Endothelial cell of umbilical vein (primary cell): ENCODE results near the gene HIVEP1. TPM values are rescaled to one million over a fixed set of nuclear protein-coding genes. Genes with fewer than 3 reads are reported as not detected.

ENCODE experiments used
- BruUV-seq: library from RNA; stranded (reverse); fragments of 400-500 nt; replicated peaks from 2 replicates; lab custom pipeline; 2021; lab: Mats Ljungman, UMichigan
- CTCF ChIA-PET: fragments of 300-600, 350-600 bp; sonication (Branson Sonifier 250); formaldehyde crosslinking; loops from one replicate; lab custom pipeline; 2021; ENCODE audit warnings: antibody characterized with exemption, inconsistent platforms; lab: Charles Lee
- POLR2A ChIA-PET: fragments of 300-600, 350-600 bp; sonication (Branson Sonifier 250); formaldehyde crosslinking; loops from one replicate; lab custom pipeline; 2021; ENCODE audit warnings: antibody characterized with exemption, inconsistent platforms; lab: Charles Lee
- DNase-seq: peaks from one replicate; pipeline ENCODE4 v3.0.0-alpha.2; 2011; ENCODE audit warnings: low read depth, low spot score
- FAIRE-seq: peaks from 2 replicates; lab custom pipeline; 2011; peaks lifted over from hg19 to GRCh38; lab: Jason Lieb, UNC
- H2AFZ ChIP-seq: 2 replicates; pipeline ENCODE4 v1.6.0; 2012; ENCODE audit warnings: low read depth, low read length, control low read depth, inconsistent platforms
- H3K27ac ChIP-seq: 2 replicates; pipeline ENCODE4 v1.5.1; 2011; ENCODE audit warnings: low read depth, mild to moderate bottlenecking, control low read depth, low read length, moderate library complexity; ENCODE audit not compliant: insufficient read depth
- H3K27me3 ChIP-seq, 2 experiments: 2 replicates each; pipeline versions ENCODE4 v1.6.0 to v1.6.1; 2011; ENCODE audit warnings: low read length in 2 of 2, mixed read lengths in 1 of 2; ENCODE audit not compliant: control insufficient read depth in 2 of 2, insufficient read depth in 2 of 2
- H3K36me3 ChIP-seq, 2 experiments: 2 replicates in 1 of 2; 3 replicates in 1 of 2; pipeline ENCODE4 v1.5.1; 2011; ENCODE audit warnings: low read length in 2 of 2, mild to moderate bottlenecking in 1 of 2, moderate library complexity in 1 of 2; ENCODE audit not compliant: control insufficient read depth in 2 of 2, insufficient read depth in 2 of 2; ENCODE audit errors: extremely low read depth in 1 of 2
- H3K4me1 ChIP-seq: 3 replicates; pipeline ENCODE4 v1.5.1; 2011; ENCODE audit warnings: mild to moderate bottlenecking, low read length; ENCODE audit not compliant: control insufficient read depth, insufficient read depth; ENCODE audit errors: extremely low read depth
- H3K4me2 ChIP-seq: 2 replicates; pipeline ENCODE4 v1.6.1; 2011; ENCODE audit warnings: low read length, control low read depth, mixed read lengths; ENCODE audit not compliant: insufficient read depth
- H3K4me3 ChIP-seq, 3 experiments: fragments of 200-600 bp in 1 of 3; sonication (generic), shearing (Covaris generic) in 1 of 3; replicated peaks in 1 of 3; 2 replicates each; pipeline ENCODE4 v1.5.1; 2011 to 2016; ENCODE audit warnings: control low read depth in 3 of 3, low read length in 3 of 3, mild to moderate bottlenecking in 2 of 3, inconsistent platforms in 1 of 3, low read depth in 1 of 3, moderate library complexity in 1 of 3; ENCODE audit not compliant: insufficient read depth in 1 of 3
- H3K79me2 ChIP-seq: 2 replicates; pipeline ENCODE4 v1.6.0; 2012; ENCODE audit warnings: low read length, inconsistent platforms; ENCODE audit not compliant: control insufficient read depth, insufficient read depth
- H3K9ac ChIP-seq: replicated peaks from 2 replicates; pipeline ENCODE3; 2011; ENCODE audit warnings: low read length, control low read depth; ENCODE audit not compliant: insufficient read depth; ENCODE audit errors: extremely low read depth
- H3K9me1 ChIP-seq: replicated peaks from 3 replicates; pipeline ENCODE4 v1.6.0; 2011; ENCODE audit warnings: mild to moderate bottlenecking, low read length; ENCODE audit not compliant: control insufficient read depth, insufficient read depth; ENCODE audit errors: extremely low read depth
- H3K9me3 ChIP-seq: replicated peaks from 2 replicates; pipeline ENCODE4 v1.5.1; 2012; ENCODE audit warnings: low read length, inconsistent platforms; ENCODE audit not compliant: control insufficient read depth, insufficient read depth
- H4K20me1 ChIP-seq: replicated peaks from 2 replicates; pipeline ENCODE3; 2011; ENCODE audit warnings: mild to moderate bottlenecking, low read length; ENCODE audit not compliant: control insufficient read depth, insufficient read depth; ENCODE audit errors: extremely low read depth
- CTCF ChIP-seq, 2 donors: IDR thresholded peaks; 1 replicate in 1 of 2; 2 replicates in 1 of 2; pipeline ENCODE4 v1.5.1; 2011; ENCODE audit warnings: low read length in 2 of 2, mild to moderate bottlenecking in 2 of 2, moderate library complexity in 2 of 2, control low read depth in 1 of 2, inconsistent platforms in 1 of 2, low read depth in 1 of 2; ENCODE audit not compliant: insufficient read depth in 1 of 2; ENCODE audit errors: extremely low read depth in 1 of 2
- EZH2 ChIP-seq: IDR thresholded peaks from 2 replicates; pipeline ENCODE4 v1.6.1; 2012; ENCODE audit warnings: borderline replicate concordance, low read depth, mild to moderate bottlenecking, moderate library complexity, low read length, inconsistent platforms; ENCODE audit not compliant: severe bottlenecking
- FOS ChIP-seq: IDR thresholded peaks from 2 replicates; pipeline ENCODE4 v1.6.1; 2011; ENCODE audit warnings: mild to moderate bottlenecking, low read length, moderate library complexity, borderline replicate concordance; ENCODE audit not compliant: insufficient read depth
- GATA2 ChIP-seq: IDR thresholded peaks from 2 replicates; pipeline ENCODE4 v1.7.0; 2011; ENCODE audit warnings: low read depth, mild to moderate bottlenecking, moderate library complexity, mixed read lengths, low read length; ENCODE audit not compliant: insufficient read length, insufficient read depth
- JUN ChIP-seq: IDR thresholded peaks from 2 replicates; pipeline ENCODE4 v1.6.1; 2011; ENCODE audit warnings: borderline replicate concordance, low read depth; ENCODE audit not compliant: insufficient read length, insufficient read depth
- MYC ChIP-seq: IDR thresholded peaks from one replicate; pipeline ENCODE4 v1.6.1; 2011; ENCODE audit warnings: mild to moderate bottlenecking, low read depth, low read length
- POLR2A ChIP-seq: IDR thresholded peaks from 2 replicates; pipeline ENCODE4 v1.6.1; 2012; ENCODE audit warnings: low read depth, mild to moderate bottlenecking, control low read depth, low read length
- POLR2AphosphoS5 ChIP-seq: IDR thresholded peaks from 2 replicates; pipeline ENCODE4 v1.6.1; 2012; ENCODE audit warnings: low read depth, mild to moderate bottlenecking, control low read depth, low read length, moderate library complexity; ENCODE audit not compliant: insufficient read depth
- dilution Hi-C: fragments of 300-500 bp; cut with MboI; formaldehyde crosslinking; loops from one replicate; pipeline ENCODE4 v1.15.0; 2019; ENCODE audit warnings: low sequenced_read_pairs; ENCODE audit not compliant: extremely low pct_ligation_motif_present
- intact Hi-C: fragments of 100-400 bp; cut with micrococcal nuclease; formaldehyde crosslinking; loops from one replicate; pipeline ENCODE4 v1.10.0; 2022
- polyA plus RNA-seq, 4 experiments: library from polyadenylated mRNA; depleted of rRNA in 3 of 4; stranded (reverse) in 3 of 4; unstranded in 1 of 4; fragments of >200 nt; gene quantifications; 2 replicates each; pipeline versions ENCODE4 v1.2.1 to v1.2.3, GENCODE V29; 2011 to 2012; ENCODE audit warnings: missing spikeins in 1 of 4
- total RNA-seq: library from RNA; stranded (reverse); gene quantifications from 2 replicates; pipeline ENCODE4 v1.2.3, GENCODE V29; 2021
- TF ChIP-seq, protein P1 (sequence below): IDR thresholded peaks from 2 replicates; pipeline ENCODE4 v1.6.1; 2011; ENCODE audit not compliant: insufficient read depth, insufficient read length

Gene HIVEP1
- total and polyA plus RNA-seq, 2 donors (not counting 3 experiments of a cell fraction or from before 2014, with no cell fraction given) = 33.5 to 49.2 TPM

- Histone ChIP-seq H3K4me3 (no peak overlapping the region), H2AFZ (no peak overlapping the region), H3K9me3 (no peaks in the 10 kb centered on the region), H3K9me1 (no peaks in the 10 kb centered on the region), H3K36me3 (peaks cover 2 to 10% of the 10 kb centered on the region in 2 experiments), H3K27ac (no peak overlapping the region), H3K4me2 (no peak overlapping the region), H3K27me3 (no peaks in the 10 kb centered on the region), H4K20me1 (no peaks in the 10 kb centered on the region), H3K79me2 (peaks cover 12% of the 10 kb centered on the region), H3K9ac (no peak overlapping the region), H3K4me1 (peaks cover 10% of the 10 kb centered on the region)
- no TSS peak for BruUV-seq
- no peak for TF ChIP-seq JUN
- no peak for TF ChIP-seq POLR2AphosphoS5
- TF ChIP-seq, protein P1, sequence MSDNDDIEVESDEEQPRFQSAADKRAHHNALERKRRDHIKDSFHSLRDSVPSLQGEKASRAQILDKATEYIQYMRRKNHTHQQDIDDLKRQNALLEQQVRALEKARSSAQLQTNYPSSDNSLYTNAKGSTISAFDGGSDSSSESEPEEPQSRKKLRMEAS = no peak
- no peak for TF ChIP-seq EZH2
- no peak for TF ChIP-seq MYC
- no peak for TF ChIP-seq FOS
- TF ChIP-seq POLR2A = no peak
- no peak for TF ChIP-seq CTCF (IDR thresholded peaks at IDR 0.05; ENCODE audit: extremely low read depth in 1 of 2, insufficient read depth in 1 of 2, low read depth in 1 of 2, low read length in 2 of 2)
- no peak for TF ChIP-seq GATA2
- dilution Hi-C loops = no loop called here
- no peak for FAIRE-seq
- intact Hi-C loops = no loop called here
- ChIA-PET CTCF (no interaction called here), POLR2A (no interaction called here)
- DNase-seq = no peak
Observed at GRCh38 chr6:12115001-12115400, 102.9 kb downstream of the HIVEP1 start.
